Mammary epithelial cell (primary cell): ENCODE measurements around the gene MMP3.

Experiments
- CTCF ChIP-seq, 2 donors: IDR thresholded peaks in 1 of 2; conservative IDR thresholded peaks in 1 of 2; 2 replicates each; pipeline ENCODE4 v1.5.1; 2011 to 2012; ENCODE audit warnings: inconsistent platforms in 2 of 2, low read length in 2 of 2, mild to moderate bottlenecking in 2 of 2, control low read depth in 1 of 2, low read depth in 1 of 2; ENCODE audit not compliant: insufficient read depth in 1 of 2; ENCODE audit errors: extremely low read depth in 1 of 2
- EZH2 ChIP-seq: IDR thresholded peaks from 2 replicates; pipeline ENCODE4 v1.6.1; 2012; ENCODE audit warnings: low read length, inconsistent platforms, borderline replicate concordance

- TF ChIP-seq EZH2: no peak
- TF ChIP-seq CTCF (conservative IDR thresholded peaks at IDR 0.05 in 1 of 2, IDR thresholded peaks at IDR 0.05 in 1 of 2; ENCODE audit: extremely low read depth in 1 of 2, insufficient read depth in 1 of 2, low read depth in 1 of 2, low read length in 2 of 2): no peak
Observed at GRCh38 chr11:102886999-102887398, 43.6 kb upstream of the MMP3 start.
